HepG2 (cell line): ENCODE results near the gene OSBPL5. TPM values are rescaled to one million over a fixed set of nuclear protein-coding genes. Genes with fewer than 3 reads are reported as not detected.

Source experiments
- KLF16 ChIP-seq, 2 experiments: sonication (generic) in 1 of 2; formaldehyde crosslinking in 1 of 2; IDR thresholded peaks; 2 replicates each; pipeline versions ENCODE4 v1.6.1 to v1.8.0; 2016 to 2023; ENCODE audit warnings: missing genetic modification reagents in 2 of 2, missing compliant biosample characterization in 1 of 2
- SALL1 ChIP-seq: sonication (generic); formaldehyde crosslinking; IDR thresholded peaks from 2 replicates; pipeline ENCODE4 v1.8.0; 2022; ENCODE audit warnings: mild to moderate bottlenecking, missing genetic modification reagents
- ZBTB20 ChIP-seq: sonication (generic); formaldehyde crosslinking; IDR thresholded peaks from 2 replicates; pipeline ENCODE4 v1.8.1; 2023; ENCODE audit warnings: missing genetic modification reagents, low read depth, mild to moderate bottlenecking, borderline replicate concordance
- ZFAT ChIP-seq: sonication (generic); formaldehyde crosslinking; conservative IDR thresholded peaks from 2 replicates; pipeline ENCODE4 v1.8.1; 2023; ENCODE audit warnings: missing genetic modification reagents, inconsistent platforms
- ZNF33B ChIP-seq: sonication (generic); formaldehyde crosslinking; IDR thresholded peaks from 2 replicates; pipeline ENCODE4 v1.5.1; 2020; ENCODE audit warnings: mild to moderate bottlenecking, missing genetic modification reagents
- ZNF629 ChIP-seq: sonication (generic); formaldehyde crosslinking; conservative IDR thresholded peaks from 2 replicates; pipeline ENCODE4 v1.5.0; 2020; ENCODE audit warnings: missing genetic modification reagents
- ZNF850 ChIP-seq: sonication (generic); formaldehyde crosslinking; conservative IDR thresholded peaks from 2 replicates; pipeline ENCODE4 v1.9.0; 2021; ENCODE audit warnings: mild to moderate bottlenecking, missing genetic modification reagents
- ZSCAN20 ChIP-seq: sonication (generic); formaldehyde crosslinking; IDR thresholded peaks from 2 replicates; pipeline ENCODE4 v1.4.0; 2020; ENCODE audit warnings: missing genetic modification reagents, mild to moderate bottlenecking, borderline replicate concordance
- polyA plus RNA-seq, 8 experiments: library from polyadenylated mRNA; depleted of rRNA in 3 of 8; stranded (reverse) in 7 of 8; unstranded in 1 of 8; fragments of >200 nt; fragmentation: Illumina TruSeq in 4 of 8; extraction: Trizol in 4 of 8; gene quantifications; 2 replicates each; pipeline versions ENCODE4 v1.2.1 to v1.2.3, GENCODE V29; 2011 to 2016; ENCODE audit warnings: low read depth in 4 of 8, missing spikeins in 1 of 8, mixed read lengths in 1 of 8; ENCODE audit not compliant: insufficient read depth in 1 of 8
- total RNA-seq, 5 experiments: library from RNA; depleted of rRNA; stranded (reverse); fragments of >200 nt; fragmentation: Illumina TruSeq; extraction: Trizol; gene quantifications; 2 replicates each; pipeline ENCODE4 v1.2.3, GENCODE V29; 2016; ENCODE audit warnings: low read depth in 1 of 5
- TF ChIP-seq, protein P1 (sequence below): IDR thresholded peaks from 2 replicates; pipeline ENCODE4 v1.6.1; 2016; ENCODE audit warnings: control low read depth
- TF ChIP-seq, protein P2 (sequence below): fragments of 450-650 bp; IDR thresholded peaks from 2 replicates; pipeline ENCODE4 v1.6.1; 2017
- TF ChIP-seq, protein P3 (sequence below): sonication (generic); formaldehyde crosslinking; IDR thresholded peaks from 2 replicates; pipeline ENCODE4 v1.9.0; 2021; ENCODE audit warnings: missing genetic modification reagents, borderline replicate concordance
- TF ChIP-seq, protein P4 (sequence below): sonication (generic); formaldehyde crosslinking; IDR thresholded peaks from 2 replicates; pipeline ENCODE4 v1.5.0; 2020; ENCODE audit warnings: missing genetic modification reagents
- TF ChIP-seq, protein P5 (sequence below): sonication (generic); formaldehyde crosslinking; IDR thresholded peaks from 2 replicates; pipeline ENCODE4 v1.8.0; 2022; ENCODE audit warnings: missing genetic modification reagents, low read depth, mild to moderate bottlenecking, borderline replicate concordance

OSBPL5 gene
- total and polyA plus RNA-seq, 2 of the 13 experiments (the other 11 are each of a cell fraction or from before 2014, with no cell fraction given): not detected

DNA sequence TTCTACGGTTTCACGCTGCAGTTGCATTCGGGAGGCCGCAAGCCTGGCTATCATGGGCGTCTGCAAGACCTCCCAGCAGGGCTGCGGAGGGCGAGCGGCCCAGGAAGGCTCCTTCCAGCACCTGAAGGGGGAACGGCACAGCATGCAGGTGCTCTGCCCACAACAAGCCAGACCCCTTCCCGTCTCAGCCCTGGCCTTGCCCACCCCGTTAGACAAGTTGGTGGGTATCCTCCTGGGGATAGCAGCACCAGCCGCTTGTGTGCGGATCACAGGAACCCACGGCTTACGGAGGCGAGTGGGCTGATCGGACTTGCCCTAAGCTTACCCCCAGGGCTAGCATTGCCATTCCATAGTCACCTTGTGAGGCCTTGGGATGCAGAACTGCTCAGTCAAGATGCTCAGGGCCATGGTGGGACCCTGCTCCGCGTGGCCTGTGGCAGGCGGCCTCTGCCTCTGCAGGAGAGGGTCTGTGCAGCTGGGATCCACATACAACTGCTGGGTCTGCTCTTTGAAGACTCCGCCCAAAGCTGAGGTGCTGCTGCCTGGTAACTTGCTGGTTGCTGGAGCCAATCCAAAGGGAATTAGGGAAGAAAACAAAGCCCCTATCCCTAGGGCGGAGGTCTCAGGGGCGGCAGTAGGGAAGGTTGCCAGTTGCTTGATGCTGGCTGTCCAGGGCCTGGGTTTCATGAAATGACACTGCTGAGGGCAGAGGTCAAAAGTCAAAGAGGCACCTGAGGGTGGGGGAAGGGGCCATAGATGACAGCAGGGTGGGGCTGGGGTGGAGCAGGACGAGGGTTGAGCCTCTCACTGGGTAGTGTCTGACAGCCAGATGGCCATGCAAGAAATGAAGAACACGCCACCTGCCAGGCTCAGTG is 1.4 kb upstream of the OSBPL5 start (continued):
- TF ChIP-seq, protein P1, sequence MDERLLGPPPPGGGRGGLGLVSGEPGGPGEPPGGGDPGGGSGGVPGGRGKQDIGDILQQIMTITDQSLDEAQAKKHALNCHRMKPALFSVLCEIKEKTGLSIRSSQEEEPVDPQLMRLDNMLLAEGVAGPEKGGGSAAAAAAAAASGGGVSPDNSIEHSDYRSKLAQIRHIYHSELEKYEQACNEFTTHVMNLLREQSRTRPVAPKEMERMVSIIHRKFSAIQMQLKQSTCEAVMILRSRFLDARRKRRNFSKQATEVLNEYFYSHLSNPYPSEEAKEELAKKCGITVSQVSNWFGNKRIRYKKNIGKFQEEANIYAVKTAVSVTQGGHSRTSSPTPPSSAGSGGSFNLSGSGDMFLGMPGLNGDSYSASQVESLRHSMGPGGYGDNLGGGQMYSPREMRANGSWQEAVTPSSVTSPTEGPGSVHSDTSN: no peak
- no peak for TF ChIP-seq ZFAT (CRISPR knock-in tag)
- TF ChIP-seq ZNF33B (CRISPR knock-in tag): no peak
- TF ChIP-seq, protein P2, sequence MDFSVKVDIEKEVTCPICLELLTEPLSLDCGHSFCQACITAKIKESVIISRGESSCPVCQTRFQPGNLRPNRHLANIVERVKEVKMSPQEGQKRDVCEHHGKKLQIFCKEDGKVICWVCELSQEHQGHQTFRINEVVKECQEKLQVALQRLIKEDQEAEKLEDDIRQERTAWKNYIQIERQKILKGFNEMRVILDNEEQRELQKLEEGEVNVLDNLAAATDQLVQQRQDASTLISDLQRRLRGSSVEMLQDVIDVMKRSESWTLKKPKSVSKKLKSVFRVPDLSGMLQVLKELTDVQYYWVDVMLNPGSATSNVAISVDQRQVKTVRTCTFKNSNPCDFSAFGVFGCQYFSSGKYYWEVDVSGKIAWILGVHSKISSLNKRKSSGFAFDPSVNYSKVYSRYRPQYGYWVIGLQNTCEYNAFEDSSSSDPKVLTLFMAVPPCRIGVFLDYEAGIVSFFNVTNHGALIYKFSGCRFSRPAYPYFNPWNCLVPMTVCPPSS: no peak
- TF ChIP-seq, protein P3, sequence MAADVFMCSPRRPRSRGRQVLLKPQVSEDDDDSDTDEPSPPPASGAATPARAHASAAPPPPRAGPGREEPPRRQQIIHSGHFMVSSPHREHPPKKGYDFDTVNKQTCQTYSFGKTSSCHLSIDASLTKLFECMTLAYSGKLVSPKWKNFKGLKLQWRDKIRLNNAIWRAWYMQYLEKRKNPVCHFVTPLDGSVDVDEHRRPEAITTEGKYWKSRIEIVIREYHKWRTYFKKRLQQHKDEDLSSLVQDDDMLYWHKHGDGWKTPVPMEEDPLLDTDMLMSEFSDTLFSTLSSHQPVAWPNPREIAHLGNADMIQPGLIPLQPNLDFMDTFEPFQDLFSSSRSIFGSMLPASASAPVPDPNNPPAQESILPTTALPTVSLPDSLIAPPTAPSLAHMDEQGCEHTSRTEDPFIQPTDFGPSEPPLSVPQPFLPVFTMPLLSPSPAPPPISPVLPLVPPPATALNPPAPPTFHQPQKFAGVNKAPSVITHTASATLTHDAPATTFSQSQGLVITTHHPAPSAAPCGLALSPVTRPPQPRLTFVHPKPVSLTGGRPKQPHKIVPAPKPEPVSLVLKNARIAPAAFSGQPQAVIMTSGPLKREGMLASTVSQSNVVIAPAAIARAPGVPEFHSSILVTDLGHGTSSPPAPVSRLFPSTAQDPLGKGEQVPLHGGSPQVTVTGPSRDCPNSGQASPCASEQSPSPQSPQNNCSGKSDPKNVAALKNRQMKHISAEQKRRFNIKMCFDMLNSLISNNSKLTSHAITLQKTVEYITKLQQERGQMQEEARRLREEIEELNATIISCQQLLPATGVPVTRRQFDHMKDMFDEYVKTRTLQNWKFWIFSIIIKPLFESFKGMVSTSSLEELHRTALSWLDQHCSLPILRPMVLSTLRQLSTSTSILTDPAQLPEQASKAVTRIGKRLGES (CRISPR knock-in tag): no peak
- TF ChIP-seq, protein P4, sequence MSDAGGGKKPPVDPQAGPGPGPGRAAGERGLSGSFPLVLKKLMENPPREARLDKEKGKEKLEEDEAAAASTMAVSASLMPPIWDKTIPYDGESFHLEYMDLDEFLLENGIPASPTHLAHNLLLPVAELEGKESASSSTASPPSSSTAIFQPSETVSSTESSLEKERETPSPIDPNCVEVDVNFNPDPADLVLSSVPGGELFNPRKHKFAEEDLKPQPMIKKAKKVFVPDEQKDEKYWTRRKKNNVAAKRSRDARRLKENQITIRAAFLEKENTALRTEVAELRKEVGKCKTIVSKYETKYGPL (CRISPR knock-in tag): no peak
- TF ChIP-seq ZBTB20 (CRISPR knock-in tag): no peak
- TF ChIP-seq, protein P5, sequence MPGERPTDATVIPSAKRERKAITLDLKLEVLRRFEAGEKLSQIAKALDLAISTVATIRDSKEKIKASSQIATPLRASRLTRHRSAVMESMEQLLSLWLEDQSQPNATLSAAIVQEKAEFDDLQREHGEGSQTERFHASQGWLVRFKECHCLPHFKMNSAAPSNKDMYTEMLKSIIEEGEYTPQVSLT (CRISPR knock-in tag): no peak
- TF ChIP-seq SALL1 (CRISPR knock-in tag): no peak
- TF ChIP-seq KLF16 (CRISPR knock-in tag; IDR thresholded peaks at IDR 0.05): no peak
- TF ChIP-seq ZNF850 (CRISPR knock-in tag): no peak
- no peak for TF ChIP-seq ZNF629 (CRISPR knock-in tag)
- TF ChIP-seq ZSCAN20 (CRISPR knock-in tag): no peak
